Neural cell (in vitro differentiated cells): Measurements from ENCODE around the gene ZBTB24. TPM values are rescaled to one million over a fixed set of nuclear protein-coding genes. Genes with fewer than 3 reads are reported as not detected.

Experiments used
- H2AFZ ChIP-seq: fragments of 200-600, 300-800 bp; sonication (generic), shearing (Covaris generic); 2 replicates; pipeline ENCODE4 v1.6.0; 2014; ENCODE audit warnings: low read depth, mild to moderate bottlenecking, antibody characterized with exemption, low read length, moderate library complexity
- H3F3A ChIP-seq: fragments of 200-600 bp; shearing (Covaris generic); 2 replicates; pipeline ENCODE4 v1.6.1; 2016; ENCODE audit warnings: mild to moderate bottlenecking, moderate library complexity, mixed read lengths, antibody characterized with exemption, low read length; ENCODE audit not compliant: insufficient read depth, poor library complexity, severe bottlenecking
- H3K27ac ChIP-seq: fragments of 200-600, 300-800 bp; sonication (generic), shearing (Covaris generic); 2 replicates; pipeline ENCODE4 v1.5.1; 2014; ENCODE audit warnings: mild to moderate bottlenecking, low read length, moderate library complexity
- H3K27me3 ChIP-seq: fragments of 300-800, 200-600 bp; sonication (generic), shearing (Covaris generic); 2 replicates; pipeline ENCODE4 v1.6.0; 2014; ENCODE audit warnings: mild to moderate bottlenecking, low read depth, low read length, moderate library complexity; ENCODE audit not compliant: insufficient read depth
- H3K36me3 ChIP-seq: fragments of 300-800, 200-600 bp; sonication (generic), shearing (Covaris generic); 2 replicates; pipeline ENCODE4 v1.5.1; 2014; ENCODE audit warnings: mild to moderate bottlenecking, antibody characterized with exemption, low read length, moderate library complexity; ENCODE audit not compliant: insufficient read depth
- H3K4me2 ChIP-seq: fragments of 300-800, 200-600 bp; sonication (generic), shearing (Covaris generic); 2 replicates; pipeline ENCODE4 v1.6.0; 2014; ENCODE audit warnings: mild to moderate bottlenecking, low read length
- H3K4me3 ChIP-seq: fragments of 300-800, 200-600 bp; sonication (generic), shearing (Covaris generic); 2 replicates; pipeline ENCODE4 v1.5.1; 2014; ENCODE audit warnings: mild to moderate bottlenecking, low read length, moderate library complexity
- H3K79me2 ChIP-seq: fragments of 200-600 bp; shearing (Covaris generic); replicated peaks from 2 replicates; pipeline ENCODE4 v1.6.0; 2014; ENCODE audit warnings: mild to moderate bottlenecking, low read length, moderate library complexity; ENCODE audit not compliant: insufficient read depth
- H3K9ac ChIP-seq: fragments of 300-800, 200-600 bp; sonication (generic), shearing (Covaris generic); 2 replicates; pipeline ENCODE4 v1.6.1; 2016; ENCODE audit warnings: mild to moderate bottlenecking, low read length, mixed read lengths
- H3K9me2 ChIP-seq: fragments of 200-600 bp; shearing (Covaris generic); 2 replicates; pipeline ENCODE4 v1.6.1; 2016; ENCODE audit warnings: mild to moderate bottlenecking, low read length, mixed read lengths; ENCODE audit not compliant: insufficient read depth
- H3K9me3 ChIP-seq: fragments of 200-600, 300-800 bp; sonication (generic), shearing (Covaris generic); 2 replicates; pipeline ENCODE4 v1.6.1; 2016; ENCODE audit warnings: mild to moderate bottlenecking, mixed run types, low read length, moderate library complexity, mixed read lengths
- H4K20me1 ChIP-seq: fragments of 200-600 bp; shearing (Covaris generic); 2 replicates; pipeline ENCODE4 v1.6.1; 2016; ENCODE audit warnings: mild to moderate bottlenecking, mixed run types; ENCODE audit not compliant: insufficient read depth
- CTCF ChIP-seq: fragments of 450-650 bp; IDR thresholded peaks from 2 replicates; pipeline ENCODE4 v1.5.1; 2014; ENCODE audit warnings: antibody characterized with exemption, mild to moderate bottlenecking, moderate library complexity; ENCODE audit not compliant: poor library complexity, severe bottlenecking
- EP300 ChIP-seq: fragments of 450-650 bp; conservative IDR thresholded peaks from 2 replicates; pipeline ENCODE4 v1.6.1; 2014; ENCODE audit warnings: antibody characterized with exemption, mild to moderate bottlenecking, moderate library complexity; ENCODE audit not compliant: poor library complexity, severe bottlenecking
- EZH2 ChIP-seq: fragments of 200-600, 300-800 bp; shearing (Covaris generic), sonication (generic); IDR thresholded peaks from 2 replicates; pipeline ENCODE4 v1.6.1; 2014; ENCODE audit warnings: antibody characterized with exemption, low read length, borderline replicate concordance, mild to moderate bottlenecking; ENCODE audit not compliant: insufficient read depth, poor library complexity, severe bottlenecking
- MXI1 ChIP-seq: fragments of 450-650 bp; conservative IDR thresholded peaks from 2 replicates; pipeline ENCODE4 v1.6.1; 2014; ENCODE audit warnings: antibody characterized with exemption, mild to moderate bottlenecking; ENCODE audit not compliant: poor library complexity, severe bottlenecking
- POLR2AphosphoS5 ChIP-seq: IDR thresholded peaks from 2 replicates; pipeline ENCODE4 v1.6.1; 2012
- RAD21 ChIP-seq: fragments of 450-650 bp; conservative IDR thresholded peaks from 2 replicates; pipeline ENCODE4 v1.6.1; 2014; ENCODE audit warnings: antibody characterized with exemption, mild to moderate bottlenecking, moderate library complexity
- REST ChIP-seq: IDR thresholded peaks from 2 replicates; pipeline ENCODE4 v1.6.1; 2012; ENCODE audit warnings: borderline replicate concordance
- SMC3 ChIP-seq: fragments of 450-650 bp; conservative IDR thresholded peaks from 2 replicates; pipeline ENCODE4 v1.6.1; 2014; ENCODE audit warnings: antibody characterized with exemption, mild to moderate bottlenecking, moderate library complexity; ENCODE audit not compliant: poor library complexity
- TAF1 ChIP-seq: IDR thresholded peaks from 2 replicates; pipeline ENCODE4 v1.6.1; 2012; ENCODE audit warnings: low read depth
- polyA plus RNA-seq: library from polyadenylated mRNA; depleted of rRNA; stranded (reverse); fragments of >200 nt; gene quantifications from 2 replicates; pipeline ENCODE4 v1.2.3, GENCODE V29; 2014

The ZBTB24 gene
- polyA plus RNA-seq, 1 donor from 2014 or later: 6.0 TPM

- no peak overlapping the region for H3K4me3 ChIP-seq
- H3K79me2 ChIP-seq: no peaks in the 10 kb centered on the region
- H3K4me2 ChIP-seq: no peak overlapping the region
- H3K9me2 ChIP-seq: no peaks in the 10 kb centered on the region
- TF ChIP-seq POLR2AphosphoS5 (no peak), MXI1 (no peak), TAF1 (no peak), CTCF (no peak), RAD21 (no peak), REST (no peak)
- H3K27ac ChIP-seq: no peak overlapping the region
- H3F3A ChIP-seq: no peaks in the 10 kb centered on the region
- H3K27me3 ChIP-seq: no peaks in the 10 kb centered on the region
- H3K36me3 ChIP-seq: peaks cover 4% of the 10 kb centered on the region
- H2AFZ ChIP-seq: no peak overlapping the region
- H4K20me1 ChIP-seq: no peaks in the 10 kb centered on the region
- no peak overlapping the region for H3K9ac ChIP-seq
- H3K9me3 ChIP-seq: no peaks in the 10 kb centered on the region
Observed at GRCh38 chr6:109471105-109471810, 11.8 kb downstream of the ZBTB24 start.

- Histone ChIP-seq H3K27ac (no peak overlapping the region), H3K27me3 (no peaks in the 10 kb centered on the region), H3K79me2 (no peaks in the 10 kb centered on the region), H3F3A (no peaks in the 10 kb centered on the region), H3K4me3 (no peak overlapping the region), H3K4me2 (no peak overlapping the region), H2AFZ (no peak overlapping the region), H4K20me1 (no peaks in the 10 kb centered on the region), H3K36me3 (peaks cover 9% of the 10 kb centered on the region), H3K9me3 (no peaks in the 10 kb centered on the region), H3K9me2 (no peaks in the 10 kb centered on the region), H3K9ac (no peak overlapping the region)
- TF ChIP-seq POLR2AphosphoS5 (no peak), EP300 (no peak), TAF1 (no peak), EZH2 (no peak), MXI1 (no peak), RAD21 (no peak), REST (no peak), CTCF (no peak), SMC3 (no peak)
Observed at GRCh38 chr6:109469591-109470189, 13.3 kb downstream of the ZBTB24 start.
